GDM1 (cell line): ENCODE data around the gene EXO5.
"Not testable (repeated sequence)": the region's sequence is repeated elsewhere in the genome, so short reads cannot be mapped to it uniquely, and the experiment has no call there.

Source experiments
- DNase-seq: peaks from one replicate; lab custom pipeline; 2025; lab: John Stamatoyannopoulos, UW

The EXO5 gene

DNA sequence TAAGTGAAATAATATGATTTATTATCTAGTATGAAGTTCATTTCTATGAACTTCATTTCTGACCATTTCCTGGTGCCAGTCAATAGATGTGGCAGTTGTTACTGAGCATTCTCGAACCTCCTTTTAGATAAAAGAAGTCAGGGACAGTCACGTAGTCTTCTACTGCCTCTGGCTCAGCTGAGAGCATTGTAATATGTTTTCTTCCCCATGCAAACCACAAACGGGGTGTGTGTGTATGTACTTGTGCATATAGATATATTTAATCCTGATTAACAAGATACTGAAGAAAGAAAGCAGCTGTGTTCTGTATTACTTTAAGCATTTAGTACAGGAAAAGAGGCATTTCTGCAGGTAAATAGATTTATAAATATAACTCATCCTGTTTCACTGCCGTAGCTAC is 44.5 kb downstream of the EXO5 start:
- no peak for DNase-seq

DNA sequence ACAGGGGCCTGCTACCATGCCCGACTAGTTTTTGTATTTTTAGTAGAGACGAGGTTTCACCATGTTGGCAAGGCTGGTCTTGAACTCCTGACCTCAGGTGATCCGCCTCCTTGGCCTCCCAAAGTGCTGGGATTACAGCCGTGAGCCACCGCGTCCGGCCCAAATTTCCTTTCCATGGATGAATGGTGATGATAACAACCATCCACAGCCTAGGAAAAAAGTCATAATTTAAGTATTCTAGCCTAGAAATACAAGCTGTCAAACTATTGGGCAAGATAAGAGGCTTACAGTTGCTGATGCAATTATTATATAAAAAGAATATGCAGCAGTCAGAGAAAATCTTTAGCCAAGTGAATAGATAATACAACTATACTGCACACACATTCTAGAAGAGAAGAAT is 46.2 kb downstream of the EXO5 start:
- DNase-seq: not testable (repeated sequence)

DNA sequence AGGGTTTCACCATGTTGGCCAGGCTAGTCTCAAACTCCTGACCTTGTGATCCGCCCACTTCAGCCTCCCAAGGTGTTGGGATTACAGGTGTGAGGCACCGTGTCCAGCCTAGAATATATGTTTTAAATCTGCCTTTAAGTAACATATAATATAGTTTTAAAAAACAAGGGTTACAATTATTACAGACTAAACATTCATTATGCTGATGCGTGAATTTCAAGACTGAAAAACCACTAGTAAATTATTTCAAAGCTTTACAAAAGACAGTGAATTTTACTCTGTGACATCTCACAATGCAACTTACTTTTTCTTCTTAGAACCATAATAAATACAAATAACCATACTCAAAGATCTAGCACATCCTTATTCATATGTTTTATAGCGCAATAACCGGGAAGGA is 47.6 kb downstream of the EXO5 start:
- no peak for DNase-seq

DNA sequence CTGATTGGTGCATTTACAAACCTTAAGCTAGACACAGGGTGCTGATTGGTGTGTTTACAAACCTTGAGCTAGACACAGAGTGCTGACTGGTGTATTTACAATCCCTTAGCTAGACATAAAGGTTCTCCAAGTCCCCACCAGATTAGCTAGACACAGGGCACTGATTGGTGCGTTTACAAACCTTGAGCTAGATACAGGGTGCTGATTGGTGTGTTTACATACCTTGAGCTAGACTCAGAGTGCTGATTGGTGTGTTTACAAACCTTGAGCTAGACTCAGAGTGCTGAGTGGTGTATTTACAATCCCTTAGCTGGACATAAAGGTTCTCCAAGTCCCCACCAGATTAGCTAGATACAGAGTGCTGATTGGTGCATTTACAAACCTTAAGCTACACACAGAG is 49.7 kb downstream of the EXO5 start:
- DNase-seq: not testable (repeated sequence)

DNA sequence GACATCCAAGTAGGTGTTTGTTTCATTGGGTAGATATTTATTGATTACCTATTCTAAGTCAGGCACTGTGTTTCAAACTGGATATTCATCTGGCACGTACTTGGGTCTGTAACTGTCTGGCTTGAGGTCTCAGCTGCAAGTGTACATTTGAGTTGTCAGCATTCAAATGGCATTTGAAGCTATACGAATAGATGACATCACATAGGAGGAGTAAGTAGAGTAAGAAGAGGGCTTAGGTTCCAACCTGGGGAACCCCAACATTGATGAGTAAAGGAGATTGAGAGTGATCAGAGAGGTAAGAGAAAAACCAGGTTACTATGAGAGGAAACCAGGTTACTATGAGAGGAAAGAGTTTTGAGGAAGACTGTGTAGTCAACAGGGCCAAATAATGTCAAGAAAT is 53.6 kb downstream of the EXO5 start:
- DNase-seq: no peak

DNA sequence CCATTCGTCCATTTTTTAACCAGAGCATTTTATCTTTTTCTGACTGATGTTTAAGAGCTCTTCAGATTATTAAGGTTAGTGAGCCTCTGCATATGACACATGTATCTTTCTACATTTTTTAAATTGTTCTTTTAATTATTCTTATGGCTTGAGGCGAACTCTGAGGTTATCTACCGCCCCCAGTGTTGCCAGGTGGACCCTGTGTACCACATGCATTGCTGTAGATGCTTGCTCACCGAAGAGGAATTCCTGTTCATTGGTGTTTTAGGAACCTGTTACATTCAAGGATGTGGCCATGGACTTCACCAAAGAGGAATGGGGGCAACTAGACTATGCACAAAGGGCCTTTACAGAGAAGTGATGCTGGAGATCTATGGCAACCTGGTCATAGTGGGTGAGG is 54.7 kb downstream of the EXO5 start:
- DNase-seq: no peak

DNA sequence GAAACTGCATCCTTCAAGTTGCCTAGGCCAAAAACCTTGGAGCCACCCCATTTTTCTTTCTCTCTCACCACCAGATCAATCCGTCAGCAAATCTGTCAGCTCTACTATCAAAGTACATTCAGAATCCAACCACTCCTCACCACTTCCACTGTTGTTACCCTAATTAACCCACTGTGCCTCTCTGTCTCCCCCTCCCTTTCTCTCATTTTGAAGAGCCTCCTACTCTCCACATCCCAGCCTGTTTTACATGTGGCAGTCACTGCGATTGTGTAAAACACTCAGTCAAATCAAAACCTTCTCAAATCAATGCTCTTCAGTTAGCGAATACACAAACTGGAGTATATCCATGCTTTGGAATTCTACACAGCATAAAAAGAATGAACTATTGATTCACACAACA is 55.9 kb downstream of the EXO5 start:
- DNase-seq: no peak

DNA sequence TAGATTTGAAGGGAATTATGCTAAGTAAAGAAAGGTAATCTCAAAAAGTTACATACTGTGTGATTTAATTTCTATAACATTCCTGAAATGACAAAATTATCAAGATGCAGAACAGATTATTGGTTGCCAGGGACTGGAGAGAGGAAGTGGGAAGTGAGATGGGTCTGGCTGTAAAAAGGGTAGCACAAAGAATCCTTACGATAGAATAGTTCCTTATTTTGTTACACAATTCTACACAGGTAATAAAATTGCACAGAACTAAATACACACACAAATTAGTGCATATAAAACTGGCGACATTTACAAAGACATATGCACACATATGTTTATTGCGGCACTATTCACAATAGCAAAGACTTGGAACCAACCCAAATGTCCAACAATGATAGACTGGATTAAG is 56.3 kb downstream of the EXO5 start:
- DNase-seq: no peak
